SK-N-SH treated with all-trans-retinoic acid at 6 μM for 48 hours (cell line): Measurements from ENCODE around the gene DAPL1.

ENCODE experiments used
- ATAC-seq: fragments of 200-7000 bp; cut with Tn5 transposase; 3 replicates; pipeline ENCODE4 v1.9.1; 2020; ENCODE audit warnings: mild to moderate bottlenecking, moderate library complexity
- ARNTL ChIP-seq: fragments of 450-650 bp; formaldehyde crosslinking; IDR thresholded peaks from 2 replicates; pipeline ENCODE4 v1.5.0; 2020; ENCODE audit warnings: low read depth, mild to moderate bottlenecking, moderate library complexity, borderline replicate concordance
- BACH2 ChIP-seq: fragments of 250-450 bp; sonication (Bioruptor Pico); IDR thresholded peaks from 2 replicates; pipeline ENCODE4 v1.9.0; 2021; ENCODE audit warnings: mild to moderate bottlenecking, borderline replicate concordance
- CSDC2 ChIP-seq: fragments of 250-450 bp; sonication (Bioruptor Pico); IDR thresholded peaks from 2 replicates; pipeline ENCODE4 v1.5.0; 2020; ENCODE audit warnings: mild to moderate bottlenecking, moderate library complexity
- ESRRG ChIP-seq: fragments of 250-450 bp; sonication (Bioruptor Pico); IDR thresholded peaks from 2 replicates; pipeline ENCODE4 v1.6.1; 2021; ENCODE audit warnings: mild to moderate bottlenecking
- GLIS3 ChIP-seq: fragments of 250-450 bp; sonication (Bioruptor Pico); IDR thresholded peaks from 2 replicates; pipeline ENCODE4 v1.5.0; 2020; ENCODE audit warnings: mild to moderate bottlenecking, moderate library complexity
- ISL1 ChIP-seq: fragments of 250-450 bp; sonication (Bioruptor Pico); IDR thresholded peaks from 2 replicates; pipeline ENCODE4 v2.1.2; 2022; ENCODE audit warnings: mild to moderate bottlenecking, moderate library complexity
- OSR1 ChIP-seq: fragments of 250-450 bp; sonication (Bioruptor Pico); IDR thresholded peaks from 2 replicates; pipeline ENCODE4 v1.8.0; 2022; ENCODE audit warnings: moderate library complexity, mild to moderate bottlenecking, inconsistent platforms
- PPARA ChIP-seq: fragments of 250-450 bp; sonication (Bioruptor Pico); IDR thresholded peaks from 2 replicates; pipeline ENCODE4 v1.5.0; 2020; ENCODE audit warnings: mild to moderate bottlenecking, borderline replicate concordance
- RARB ChIP-seq: fragments of 250-450 bp; sonication (Bioruptor Pico); IDR thresholded peaks from 2 replicates; pipeline ENCODE4 v1.8.0; 2021; ENCODE audit warnings: mild to moderate bottlenecking, moderate library complexity
- SNAI2 ChIP-seq: fragments of 250-450 bp; sonication (Bioruptor Pico); IDR thresholded peaks from 2 replicates; pipeline ENCODE4 v1.5.0; 2020; ENCODE audit warnings: mild to moderate bottlenecking, moderate library complexity
- TOX ChIP-seq: fragments of 250-450 bp; sonication (Bioruptor Pico); IDR thresholded peaks from 2 replicates; pipeline ENCODE4 v1.8.0; 2021; ENCODE audit warnings: mild to moderate bottlenecking, moderate library complexity, borderline replicate concordance
- ZFP3 ChIP-seq: fragments of 250-450 bp; sonication (Bioruptor Pico); IDR thresholded peaks from 2 replicates; pipeline ENCODE4 v1.5.0; 2020; ENCODE audit warnings: mild to moderate bottlenecking, moderate library complexity
- ZFP30 ChIP-seq: fragments of 450-650 bp; formaldehyde crosslinking; IDR thresholded peaks from 2 replicates; pipeline ENCODE4 v1.5.0; 2022; ENCODE audit warnings: mild to moderate bottlenecking, moderate library complexity
- ZNF565 ChIP-seq: fragments of 450-650 bp; formaldehyde crosslinking; conservative IDR thresholded peaks from 2 replicates; pipeline ENCODE4 v1.5.0; 2020; ENCODE audit warnings: low read depth, mild to moderate bottlenecking, moderate library complexity
- ZNF70 ChIP-seq: fragments of 450-650 bp; formaldehyde crosslinking; IDR thresholded peaks from 2 replicates; pipeline ENCODE4 v1.5.0; 2020; ENCODE audit warnings: mild to moderate bottlenecking, moderate library complexity
- ZNF8 ChIP-seq: fragments of 450-650 bp; formaldehyde crosslinking; IDR thresholded peaks from 2 replicates; pipeline ENCODE4 v1.5.0; 2020; ENCODE audit warnings: mild to moderate bottlenecking, moderate library complexity
- TF ChIP-seq, protein P1 (sequence below): fragments of 250-450 bp; sonication (Bioruptor Pico); IDR thresholded peaks from 2 replicates; pipeline ENCODE4 v1.8.0; 2020; ENCODE audit warnings: mild to moderate bottlenecking, moderate library complexity, borderline replicate concordance
- TF ChIP-seq, protein P2 (sequence below): fragments of 250-450 bp; sonication (Bioruptor Pico); IDR thresholded peaks from 2 replicates; pipeline ENCODE4 v1.5.1; 2021; ENCODE audit warnings: mild to moderate bottlenecking, moderate library complexity
- TF ChIP-seq, protein P3 (sequence below): fragments of 250-450 bp; sonication (Bioruptor Pico); IDR thresholded peaks from 2 replicates; pipeline ENCODE4 v1.8.0; 2021; ENCODE audit warnings: low read depth, mild to moderate bottlenecking, moderate library complexity, borderline replicate concordance
- TF ChIP-seq, protein P4 (sequence below): fragments of 250-450 bp; sonication (Bioruptor Pico); IDR thresholded peaks from 2 replicates; pipeline ENCODE4 v1.5.1; 2020; ENCODE audit warnings: low read depth, mild to moderate bottlenecking, moderate library complexity
- TF ChIP-seq, protein P5 (sequence below): fragments of 250-450 bp; sonication (Bioruptor Pico); IDR thresholded peaks from 2 replicates; pipeline ENCODE4 v1.5.0; 2020; ENCODE audit warnings: mild to moderate bottlenecking, moderate library complexity

The DAPL1 gene

DNA sequence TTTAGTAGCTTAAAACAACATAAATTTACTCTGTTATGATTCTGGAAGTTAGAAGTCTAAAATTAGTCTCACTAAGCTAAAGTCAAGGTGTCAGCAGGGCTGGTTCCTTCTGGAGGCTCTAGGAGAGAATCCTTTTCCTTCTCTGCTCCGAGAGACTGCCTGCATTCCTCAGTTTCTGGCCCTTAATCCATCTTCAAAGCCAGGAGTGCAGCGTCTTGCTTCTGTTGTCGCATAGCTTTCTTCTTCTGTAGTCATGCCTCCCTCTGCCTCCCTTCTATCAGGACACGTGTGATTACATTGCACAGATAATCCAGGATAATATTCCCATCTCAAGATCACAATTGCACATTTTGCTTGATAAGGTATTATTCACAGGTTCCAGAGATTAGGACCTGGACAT, 35.1 kb downstream of the DAPL1 start (continued):
- TF ChIP-seq ZNF565 (CRISPR knock-in tag) (no peak), ISL1 (CRISPR knock-in tag) (no peak), SNAI2 (no peak), GLIS3 (no peak), BACH2 (CRISPR knock-in tag) (no peak), ZFP3 (CRISPR knock-in tag) (no peak), ZFP30 (no peak)
- TF ChIP-seq, protein P1, sequence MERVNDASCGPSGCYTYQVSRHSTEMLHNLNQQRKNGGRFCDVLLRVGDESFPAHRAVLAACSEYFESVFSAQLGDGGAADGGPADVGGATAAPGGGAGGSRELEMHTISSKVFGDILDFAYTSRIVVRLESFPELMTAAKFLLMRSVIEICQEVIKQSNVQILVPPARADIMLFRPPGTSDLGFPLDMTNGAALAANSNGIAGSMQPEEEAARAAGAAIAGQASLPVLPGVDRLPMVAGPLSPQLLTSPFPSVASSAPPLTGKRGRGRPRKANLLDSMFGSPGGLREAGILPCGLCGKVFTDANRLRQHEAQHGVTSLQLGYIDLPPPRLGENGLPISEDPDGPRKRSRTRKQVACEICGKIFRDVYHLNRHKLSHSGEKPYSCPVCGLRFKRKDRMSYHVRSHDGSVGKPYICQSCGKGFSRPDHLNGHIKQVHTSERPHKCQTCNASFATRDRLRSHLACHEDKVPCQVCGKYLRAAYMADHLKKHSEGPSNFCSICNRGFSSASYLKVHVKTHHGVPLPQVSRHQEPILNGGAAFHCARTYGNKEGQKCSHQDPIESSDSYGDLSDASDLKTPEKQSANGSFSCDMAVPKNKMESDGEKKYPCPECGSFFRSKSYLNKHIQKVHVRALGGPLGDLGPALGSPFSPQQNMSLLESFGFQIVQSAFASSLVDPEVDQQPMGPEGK (CRISPR knock-in tag), result no peak
- TF ChIP-seq, protein P2, sequence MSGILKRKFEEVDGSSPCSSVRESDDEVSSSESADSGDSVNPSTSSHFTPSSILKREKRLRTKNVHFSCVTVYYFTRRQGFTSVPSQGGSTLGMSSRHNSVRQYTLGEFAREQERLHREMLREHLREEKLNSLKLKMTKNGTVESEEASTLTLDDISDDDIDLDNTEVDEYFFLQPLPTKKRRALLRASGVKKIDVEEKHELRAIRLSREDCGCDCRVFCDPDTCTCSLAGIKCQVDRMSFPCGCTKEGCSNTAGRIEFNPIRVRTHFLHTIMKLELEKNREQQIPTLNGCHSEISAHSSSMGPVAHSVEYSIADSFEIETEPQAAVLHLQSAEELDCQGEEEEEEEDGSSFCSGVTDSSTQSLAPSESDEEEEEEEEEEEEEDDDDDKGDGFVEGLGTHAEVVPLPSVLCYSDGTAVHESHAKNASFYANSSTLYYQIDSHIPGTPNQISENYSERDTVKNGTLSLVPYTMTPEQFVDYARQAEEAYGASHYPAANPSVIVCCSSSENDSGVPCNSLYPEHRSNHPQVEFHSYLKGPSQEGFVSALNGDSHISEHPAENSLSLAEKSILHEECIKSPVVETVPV, result no peak

DNA sequence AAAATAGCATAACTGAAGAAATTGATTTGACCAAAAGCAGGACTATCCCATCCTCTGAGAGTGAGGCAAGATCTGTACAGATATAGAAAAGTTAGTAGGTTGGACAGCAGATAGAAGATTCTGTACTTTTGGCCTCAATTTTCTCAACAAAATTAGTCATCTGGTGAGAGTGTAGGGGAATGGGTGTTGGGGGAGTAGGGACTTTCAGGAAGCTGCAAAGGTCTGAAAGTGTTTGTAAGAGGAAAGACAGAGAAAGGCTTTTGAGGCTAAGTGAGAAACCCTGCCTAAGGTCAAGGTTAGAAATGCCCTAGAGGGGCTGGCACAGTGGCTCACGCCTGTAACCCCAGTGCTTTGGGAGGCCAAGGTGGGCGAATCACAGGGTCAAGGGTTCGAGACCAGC, 40.3 kb downstream of the DAPL1 start:
- ATAC-seq, result no peak
- TF ChIP-seq ZFP30 (no peak), GLIS3 (no peak), ISL1 (CRISPR knock-in tag) (no peak), TOX (CRISPR knock-in tag) (no peak), RARB (CRISPR knock-in tag) (no peak)
- TF ChIP-seq, protein P3, sequence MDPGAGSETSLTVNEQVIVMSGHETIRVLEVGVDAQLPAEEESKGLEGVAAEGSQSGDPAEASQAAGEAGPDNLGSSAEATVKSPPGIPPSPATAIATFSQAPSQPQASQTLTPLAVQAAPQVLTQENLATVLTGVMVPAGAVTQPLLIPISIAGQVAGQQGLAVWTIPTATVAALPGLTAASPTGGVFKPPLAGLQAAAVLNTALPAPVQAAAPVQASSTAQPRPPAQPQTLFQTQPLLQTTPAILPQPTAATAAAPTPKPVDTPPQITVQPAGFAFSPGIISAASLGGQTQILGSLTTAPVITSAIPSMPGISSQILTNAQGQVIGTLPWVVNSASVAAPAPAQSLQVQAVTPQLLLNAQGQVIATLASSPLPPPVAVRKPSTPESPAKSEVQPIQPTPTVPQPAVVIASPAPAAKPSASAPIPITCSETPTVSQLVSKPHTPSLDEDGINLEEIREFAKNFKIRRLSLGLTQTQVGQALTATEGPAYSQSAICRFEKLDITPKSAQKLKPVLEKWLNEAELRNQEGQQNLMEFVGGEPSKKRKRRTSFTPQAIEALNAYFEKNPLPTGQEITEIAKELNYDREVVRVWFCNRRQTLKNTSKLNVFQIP (CRISPR knock-in tag), result no peak
- TF ChIP-seq, protein P1 (CRISPR knock-in tag), result no peak

DNA sequence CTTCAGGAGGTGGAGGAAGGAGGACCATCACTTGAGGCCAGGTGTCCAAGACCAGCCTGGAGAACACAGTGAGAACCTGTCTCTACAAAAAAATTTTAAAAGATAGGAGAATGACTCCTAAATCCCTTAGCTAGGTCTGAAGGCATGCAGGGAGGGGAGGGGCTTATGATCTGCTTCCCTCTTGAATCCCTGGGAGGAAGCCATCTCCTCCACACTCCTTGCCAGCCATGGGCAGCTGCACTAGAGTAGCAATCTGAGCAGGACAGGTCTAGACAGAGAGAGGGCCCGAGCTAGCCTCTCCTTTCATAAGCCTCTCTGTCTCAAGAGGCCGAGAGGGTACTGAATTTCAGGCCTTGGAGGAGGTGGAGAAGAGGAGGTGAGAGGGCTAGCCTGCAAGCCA, 42.5 kb downstream of the DAPL1 start:
- ATAC-seq, result peak; percentile 24; the same call in 1 of the 3 replicates
- TF ChIP-seq, protein P1 (CRISPR knock-in tag), result no peak
- TF ChIP-seq, protein P4, sequence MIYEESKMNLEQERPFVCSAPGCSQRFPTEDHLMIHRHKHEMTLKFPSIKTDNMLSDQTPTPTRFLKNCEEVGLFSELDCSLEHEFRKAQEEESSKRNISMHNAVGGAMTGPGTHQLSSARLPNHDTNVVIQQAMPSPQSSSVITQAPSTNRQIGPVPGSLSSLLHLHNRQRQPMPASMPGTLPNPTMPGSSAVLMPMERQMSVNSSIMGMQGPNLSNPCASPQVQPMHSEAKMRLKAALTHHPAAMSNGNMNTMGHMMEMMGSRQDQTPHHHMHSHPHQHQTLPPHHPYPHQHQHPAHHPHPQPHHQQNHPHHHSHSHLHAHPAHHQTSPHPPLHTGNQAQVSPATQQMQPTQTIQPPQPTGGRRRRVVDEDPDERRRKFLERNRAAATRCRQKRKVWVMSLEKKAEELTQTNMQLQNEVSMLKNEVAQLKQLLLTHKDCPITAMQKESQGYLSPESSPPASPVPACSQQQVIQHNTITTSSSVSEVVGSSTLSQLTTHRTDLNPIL (CRISPR knock-in tag), result no peak
- TF ChIP-seq BACH2 (CRISPR knock-in tag) (no peak), ZNF8 (CRISPR knock-in tag) (no peak), RARB (CRISPR knock-in tag) (no peak), ZFP30 (no peak), ZNF565 (CRISPR knock-in tag) (no peak), ZNF70 (CRISPR knock-in tag) (no peak), OSR1 (CRISPR knock-in tag) (no peak), CSDC2 (CRISPR knock-in tag) (no peak), ARNTL (CRISPR knock-in tag) (no peak), ESRRG (CRISPR knock-in tag) (no peak), PPARA (CRISPR knock-in tag) (no peak)
- TF ChIP-seq, protein P3 (CRISPR knock-in tag), result no peak
- TF ChIP-seq, protein P5, sequence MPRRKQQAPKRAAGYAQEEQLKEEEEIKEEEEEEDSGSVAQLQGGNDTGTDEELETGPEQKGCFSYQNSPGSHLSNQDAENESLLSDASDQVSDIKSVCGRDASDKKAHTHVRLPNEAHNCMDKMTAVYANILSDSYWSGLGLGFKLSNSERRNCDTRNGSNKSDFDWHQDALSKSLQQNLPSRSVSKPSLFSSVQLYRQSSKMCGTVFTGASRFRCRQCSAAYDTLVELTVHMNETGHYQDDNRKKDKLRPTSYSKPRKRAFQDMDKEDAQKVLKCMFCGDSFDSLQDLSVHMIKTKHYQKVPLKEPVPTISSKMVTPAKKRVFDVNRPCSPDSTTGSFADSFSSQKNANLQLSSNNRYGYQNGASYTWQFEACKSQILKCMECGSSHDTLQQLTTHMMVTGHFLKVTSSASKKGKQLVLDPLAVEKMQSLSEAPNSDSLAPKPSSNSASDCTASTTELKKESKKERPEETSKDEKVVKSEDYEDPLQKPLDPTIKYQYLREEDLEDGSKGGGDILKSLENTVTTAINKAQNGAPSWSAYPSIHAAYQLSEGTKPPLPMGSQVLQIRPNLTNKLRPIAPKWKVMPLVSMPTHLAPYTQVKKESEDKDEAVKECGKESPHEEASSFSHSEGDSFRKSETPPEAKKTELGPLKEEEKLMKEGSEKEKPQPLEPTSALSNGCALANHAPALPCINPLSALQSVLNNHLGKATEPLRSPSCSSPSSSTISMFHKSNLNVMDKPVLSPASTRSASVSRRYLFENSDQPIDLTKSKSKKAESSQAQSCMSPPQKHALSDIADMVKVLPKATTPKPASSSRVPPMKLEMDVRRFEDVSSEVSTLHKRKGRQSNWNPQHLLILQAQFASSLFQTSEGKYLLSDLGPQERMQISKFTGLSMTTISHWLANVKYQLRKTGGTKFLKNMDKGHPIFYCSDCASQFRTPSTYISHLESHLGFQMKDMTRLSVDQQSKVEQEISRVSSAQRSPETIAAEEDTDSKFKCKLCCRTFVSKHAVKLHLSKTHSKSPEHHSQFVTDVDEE (CRISPR knock-in tag), result no peak
